ENCODE data around the gene MAPK4. TPM values are rescaled to one million over a fixed set of nuclear protein-coding genes. Genes with fewer than 3 reads are reported as not detected.
"Not testable (repeated sequence)": the region's sequence is repeated elsewhere in the genome, so short reads cannot be mapped to it uniquely, and the experiment has no call there.

MAPK4 gene
- total and polyA plus RNA-seq, 7 donors, result 0.60 to 16.1 (median 8.8) TPM; not detected in 1

GRCh38 chr18:50558157-50558556 lies 1.7 kb upstream of the MAPK4 start:
- peak overlapping the region in 1 of 4 donors; percentile 19 for H3K27ac ChIP-seq
- WGBS, 2 donors, result 62 to 67% methylated on average over 10 of the region's 10 CpGs
- no peaks in the 10 kb centered on the region for H3K27me3 ChIP-seq
- DNase-seq, result no peak
- no peak overlapping the region for H3K4me3 ChIP-seq
- peaks cover 0 to 5% (median 0%) of the 10 kb centered on the region in 4 donors for H3K9me3 ChIP-seq
- intact Hi-C loops (cut with DNase I), result loop anchor here (5.0 to 10.0 kb wide), 2 partner anchors 149 to 197 kb away; no protein-coding TSS in a partner anchor
- no peak for TF ChIP-seq POLR2A (IDR thresholded peaks at IDR 0.05)
- TF ChIP-seq, protein P1, sequence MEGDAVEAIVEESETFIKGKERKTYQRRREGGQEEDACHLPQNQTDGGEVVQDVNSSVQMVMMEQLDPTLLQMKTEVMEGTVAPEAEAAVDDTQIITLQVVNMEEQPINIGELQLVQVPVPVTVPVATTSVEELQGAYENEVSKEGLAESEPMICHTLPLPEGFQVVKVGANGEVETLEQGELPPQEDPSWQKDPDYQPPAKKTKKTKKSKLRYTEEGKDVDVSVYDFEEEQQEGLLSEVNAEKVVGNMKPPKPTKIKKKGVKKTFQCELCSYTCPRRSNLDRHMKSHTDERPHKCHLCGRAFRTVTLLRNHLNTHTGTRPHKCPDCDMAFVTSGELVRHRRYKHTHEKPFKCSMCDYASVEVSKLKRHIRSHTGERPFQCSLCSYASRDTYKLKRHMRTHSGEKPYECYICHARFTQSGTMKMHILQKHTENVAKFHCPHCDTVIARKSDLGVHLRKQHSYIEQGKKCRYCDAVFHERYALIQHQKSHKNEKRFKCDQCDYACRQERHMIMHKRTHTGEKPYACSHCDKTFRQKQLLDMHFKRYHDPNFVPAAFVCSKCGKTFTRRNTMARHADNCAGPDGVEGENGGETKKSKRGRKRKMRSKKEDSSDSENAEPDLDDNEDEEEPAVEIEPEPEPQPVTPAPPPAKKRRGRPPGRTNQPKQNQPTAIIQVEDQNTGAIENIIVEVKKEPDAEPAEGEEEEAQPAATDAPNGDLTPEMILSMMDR (IDR thresholded peaks at IDR 0.05), result no peak
- no peak for TF ChIP-seq POLR2AphosphoS5 (IDR thresholded peaks at IDR 0.05)
- no peak for TF ChIP-seq EP300 (IDR thresholded peaks at IDR 0.05)
- no peaks in the 10 kb centered on the region for H3K36me3 ChIP-seq
- peaks cover 0 to 19% (median 18%) of the 10 kb centered on the region in 4 donors for H3K4me1 ChIP-seq

DNA sequence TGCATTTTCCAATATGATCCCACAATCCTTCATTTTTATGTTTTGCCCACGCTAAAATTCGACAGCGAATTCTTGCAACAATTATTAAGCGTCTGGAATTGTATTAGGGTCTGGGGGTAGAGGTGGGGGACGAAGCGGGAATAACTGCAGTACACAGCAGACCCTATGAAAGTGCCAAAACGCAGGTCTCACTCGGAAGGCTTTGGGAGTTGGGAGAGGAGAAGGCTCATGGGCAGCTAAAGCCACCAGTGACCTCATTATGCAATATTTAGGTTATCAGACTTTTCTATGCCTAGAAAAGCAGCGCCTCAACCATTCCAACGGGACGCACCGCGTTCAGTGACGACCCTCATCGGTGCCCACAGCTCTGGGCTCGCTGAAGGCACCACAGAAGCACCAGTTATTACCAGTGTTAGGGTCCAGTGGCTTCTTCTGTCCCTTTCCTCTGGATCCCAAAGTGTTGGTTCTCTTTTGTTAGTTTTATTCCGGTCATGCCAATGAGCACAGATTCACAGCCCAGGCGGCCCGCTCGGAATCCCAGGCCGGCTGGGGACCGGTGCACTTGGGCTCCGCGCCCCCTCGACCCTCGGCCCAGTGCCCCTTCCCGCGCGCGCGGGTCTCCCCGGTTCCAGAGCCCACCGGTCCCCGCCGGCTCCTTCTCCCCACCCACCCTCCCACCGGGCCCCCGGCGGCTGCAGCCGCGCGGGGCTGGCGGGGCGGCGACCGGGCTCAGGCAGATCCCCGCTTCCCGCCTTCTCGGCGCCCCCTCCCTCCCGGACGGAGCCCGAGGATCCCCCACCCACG lies 737 bp upstream of the MAPK4 start:
- 17 to 24% methylated on average over 53 of the region's 53 CpGs for WGBS, 2 donors
- H3K36me3 ChIP-seq, result no peaks in the 10 kb centered on the region
- H3K4me3 ChIP-seq, result peak overlapping the region; percentile 39 to 79 (median 67)
- H3K4me1 ChIP-seq, result peaks cover 0 to 23% (median 18%) of the 10 kb centered on the region in 4 donors
- intact Hi-C loops (cut with DNase I), result loop anchor here (5.0 to 10.0 kb wide), 2 partner anchors 148 to 196 kb away; no protein-coding TSS in a partner anchor
- peaks cover 0 to 5% (median 0%) of the 10 kb centered on the region in 4 donors for H3K9me3 ChIP-seq
- TF ChIP-seq, protein P1 (IDR thresholded peaks at IDR 0.05), result no peak
- TF ChIP-seq EP300 (IDR thresholded peaks at IDR 0.05) (no peak), POLR2A (IDR thresholded peaks at IDR 0.05) (no peak), POLR2AphosphoS5 (IDR thresholded peaks at IDR 0.05) (no peak)
- no peak for DNase-seq
- peak overlapping the region; percentile 75 to 86 (median 82) for H3K27ac ChIP-seq
- H3K27me3 ChIP-seq, result peaks cover 0 to 1% (median 0%) of the 10 kb centered on the region in 3 donors

DNA sequence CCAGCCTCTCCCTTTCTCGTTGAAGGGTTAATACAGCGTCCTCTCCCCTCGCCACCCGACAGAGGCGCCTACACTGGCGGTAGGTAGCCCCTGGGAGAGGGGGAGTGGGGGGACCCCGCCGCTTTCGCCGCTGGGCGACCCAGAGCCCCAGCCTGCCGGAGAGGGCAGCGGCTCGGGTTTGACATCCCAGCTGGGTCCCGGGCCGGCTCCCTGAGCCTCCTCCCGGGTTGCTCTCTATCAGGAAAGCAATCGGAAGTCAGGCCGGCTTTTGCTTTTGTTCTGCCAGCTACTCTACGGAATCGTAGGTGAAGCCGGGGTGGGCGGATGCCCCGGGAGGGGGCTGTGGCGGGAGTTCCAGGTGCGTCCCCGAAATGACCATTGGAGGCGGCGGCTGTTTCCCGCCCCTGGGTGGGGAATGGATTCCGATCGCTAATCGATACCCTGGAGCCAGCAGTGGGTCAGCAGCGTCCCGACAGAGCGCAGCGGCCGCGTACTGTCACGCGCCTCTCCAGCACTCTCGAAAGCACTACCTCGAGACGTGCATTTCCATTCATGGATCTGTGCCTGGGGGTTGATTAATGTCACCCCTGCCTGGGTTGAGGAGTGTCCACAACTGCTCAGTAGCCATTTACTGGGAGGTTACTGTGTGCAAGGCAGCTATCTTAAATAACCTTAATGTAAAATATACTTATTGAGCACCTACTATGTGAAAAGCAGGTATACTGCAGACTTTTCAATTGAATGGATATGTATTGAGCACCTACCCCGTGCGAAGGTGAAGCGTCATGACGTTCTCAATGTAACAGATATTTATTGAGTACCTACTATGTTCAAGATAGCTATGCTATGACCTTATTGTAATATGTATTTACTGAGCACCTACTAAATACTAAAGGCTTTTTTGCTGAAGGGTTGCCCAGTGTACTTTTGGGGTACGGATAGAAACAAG lies 1.1 kb downstream of the MAPK4 start:
- Histone ChIP-seq H3K36me3 (no peaks in the 10 kb centered on the region), H3K4me1 (peaks cover 0 to 23% (median 18%) of the 10 kb centered on the region in 4 donors), H3K9me3 (no peaks in the 10 kb centered on the region), H3K27ac (peak overlapping the region; percentile 69 to 86 (median 80)), H3K4me3 (peak overlapping the region; percentile 62 to 79 (median 67)), H3K27me3 (peaks cover 0 to 4% (median 0%) of the 10 kb centered on the region in 3 donors)
- 3 to 6% methylated on average over 49 of the region's 49 CpGs for WGBS, 2 donors
- TF ChIP-seq EP300 (IDR thresholded peaks at IDR 0.05), result peak in 1 of 4 donors; percentile 56
- no peak for TF ChIP-seq POLR2A (IDR thresholded peaks at IDR 0.05)
- TF ChIP-seq, protein P1 (IDR thresholded peaks at IDR 0.05), result no peak
- peak in 3 of 4 donors; percentile 8 to 57 (median 53) for TF ChIP-seq POLR2AphosphoS5 (IDR thresholded peaks at IDR 0.05)
- no peak for DNase-seq
- intact Hi-C loops (cut with DNase I), result loop anchor here (2.0 to 5.0 kb wide), 2 partner anchors 98 to 221 kb away; no protein-coding TSS in a partner anchor

DNA sequence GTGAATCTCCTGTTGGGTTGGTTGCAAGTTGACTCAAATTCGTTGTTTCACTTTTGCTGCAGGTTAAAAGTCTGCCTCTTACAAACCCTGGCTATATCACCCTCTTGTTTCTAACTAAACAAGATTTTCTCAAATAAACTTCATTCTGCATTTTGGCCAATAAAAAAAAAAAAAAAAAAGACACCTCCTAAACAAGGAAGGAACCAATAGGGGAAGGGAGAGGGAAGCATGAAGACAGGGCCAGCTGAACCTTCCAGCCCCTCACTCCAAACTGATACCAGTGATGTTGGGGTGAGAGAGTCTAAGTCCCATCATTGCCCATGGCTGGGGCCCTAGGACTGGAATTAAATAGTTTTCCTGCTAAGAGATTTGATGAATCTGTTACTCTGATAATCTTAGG lies 2.4 kb downstream of the MAPK4 start:
- peaks cover 0 to 23% (median 18%) of the 10 kb centered on the region in 4 donors for H3K4me1 ChIP-seq
- not testable (repeated sequence) for H3K9me3 ChIP-seq, H3K27me3 ChIP-seq, DNase-seq, H3K4me3 ChIP-seq, H3K36me3 ChIP-seq, H3K27ac ChIP-seq
- WGBS, 2 donors, result 60% methylated on average over 1 of the region's 1 CpG
- intact Hi-C loops (cut with DNase I), result loop anchor here (5.0 kb wide), 1 partner anchor 220 kb away; no protein-coding TSS in a partner anchor

All from sigmoid colon (tissue), 7 donors.